HG03095 (cell line): Measurements from ENCODE around the gene CAMK2D.

Experiments
- ATAC-seq: cut with Tn5 transposase; IDR thresholded peaks from one replicate; pipeline ENCODE4 v1.9.1; 2021; ENCODE audit warnings: moderate library complexity; ENCODE audit not compliant: unreplicated experiment

CAMK2D gene

DNA sequence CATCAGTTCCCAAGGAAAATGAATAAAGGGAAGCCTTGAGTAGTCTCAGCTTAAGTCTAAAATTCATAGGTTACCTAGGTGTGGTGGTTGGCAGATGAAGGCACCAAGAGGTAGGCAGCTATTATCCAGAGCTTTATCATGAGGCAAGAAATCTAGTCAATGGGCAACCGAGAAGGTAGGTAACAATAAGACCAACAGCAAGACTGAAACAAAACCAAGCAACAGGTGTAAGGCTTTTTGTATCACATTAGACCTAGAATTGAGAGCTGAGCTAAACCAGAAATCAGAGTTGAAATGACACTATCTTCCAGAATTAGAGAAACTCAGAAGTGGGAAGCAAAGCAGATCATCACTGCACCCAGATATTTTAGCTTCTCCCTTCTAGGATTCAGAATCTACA, 117.1 kb downstream of the CAMK2D start:
- no peak for ATAC-seq

GRCh38 chr4:113643505-113643904, 118.0 kb downstream of the CAMK2D start:
- ATAC-seq, result no peak

DNA sequence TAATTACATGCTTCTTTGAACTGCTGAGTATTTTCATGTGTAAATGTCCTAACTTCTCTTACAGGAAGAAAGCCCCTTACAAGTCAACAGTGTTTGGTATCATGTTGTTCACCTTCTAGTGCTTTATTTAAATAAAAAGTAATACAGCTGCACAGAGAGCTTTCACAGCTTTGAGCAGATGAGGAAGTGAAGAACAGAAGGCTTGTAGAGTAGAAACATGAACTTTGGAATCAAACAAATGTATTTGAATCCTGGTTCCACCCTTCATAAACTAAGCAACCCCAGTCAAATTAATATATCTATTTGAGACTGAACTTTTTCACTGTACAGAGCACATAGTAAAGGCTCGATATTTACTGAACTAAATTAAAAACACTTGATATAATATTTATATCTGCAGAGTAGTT, 120.5 kb downstream of the CAMK2D start:
- peak; percentile 68 for ATAC-seq

DNA sequence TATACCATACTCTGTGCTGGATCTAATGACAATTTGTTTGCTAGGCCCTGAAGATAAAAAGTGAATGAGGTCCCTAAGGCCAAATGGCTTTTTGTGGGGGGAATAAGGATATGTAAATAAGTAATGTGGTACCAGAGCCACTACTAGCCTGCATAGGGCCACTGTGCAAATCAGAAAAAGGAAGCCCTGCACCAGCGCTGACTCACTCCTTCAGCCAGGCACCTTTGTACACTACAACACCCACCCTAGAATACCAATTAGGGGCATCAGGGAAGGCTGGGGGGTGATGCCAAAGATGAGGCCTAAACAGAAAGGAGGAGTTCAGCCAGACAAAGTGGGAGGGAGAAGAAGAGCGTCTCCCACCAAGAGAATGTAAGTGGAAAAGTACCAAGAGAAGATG, 122.2 kb downstream of the CAMK2D start:
- ATAC-seq, result no peak

GRCh38 chr4:113638562-113638832, 123.0 kb downstream of the CAMK2D start:
- ATAC-seq, result no peak

GRCh38 chr4:113637823-113638561, 123.5 kb downstream of the CAMK2D start:
- no peak for ATAC-seq

DNA sequence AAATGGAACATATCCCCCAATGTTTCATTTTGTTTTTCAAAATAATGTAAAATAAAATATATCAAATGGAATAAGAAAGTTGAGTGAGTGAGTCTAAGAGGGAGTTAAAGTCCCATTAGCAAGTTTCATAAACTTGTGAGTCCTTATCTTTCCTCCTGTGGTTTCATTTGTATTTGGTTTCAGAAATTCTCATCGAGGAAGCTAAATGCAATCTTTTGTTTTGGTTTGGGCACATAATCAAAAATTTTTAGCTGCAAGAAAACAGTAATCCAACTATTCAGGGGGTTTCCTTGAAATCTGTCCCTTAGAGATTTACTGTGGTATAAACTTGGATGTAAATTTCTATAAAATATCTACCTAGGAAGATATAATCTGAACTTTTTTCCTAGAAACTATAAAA, 124.2 kb downstream of the CAMK2D start:
- ATAC-seq, result no peak

- ATAC-seq, result no peak
These were observed 124.7 kb downstream of the CAMK2D start for GRCh38 chr4:113636877-113637276.

DNA sequence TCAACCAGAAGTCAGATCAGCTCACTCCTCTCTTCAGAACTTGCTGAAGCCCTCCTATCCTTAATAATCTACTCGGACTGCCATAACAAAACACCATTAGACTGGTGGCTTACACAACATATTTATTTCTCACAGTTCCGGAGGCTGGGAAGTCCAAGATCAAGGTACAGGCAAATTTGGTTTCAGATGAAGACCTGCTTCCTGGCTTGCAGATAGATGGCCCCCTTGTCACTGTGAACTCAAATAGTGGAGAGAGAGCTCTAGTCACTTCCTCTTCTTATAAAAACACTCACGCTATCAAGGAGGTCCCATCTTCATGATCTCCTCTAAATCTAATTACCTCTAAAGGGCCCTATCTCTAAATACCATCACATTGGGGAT, 125.1 kb downstream of the CAMK2D start:
- ATAC-seq, result peak; percentile 40

- ATAC-seq, result no peak
These were observed 125.7 kb downstream of the CAMK2D start for GRCh38 chr4:113635739-113636437.

- no peak for ATAC-seq
These were observed 127.2 kb downstream of the CAMK2D start for GRCh38 chr4:113634081-113634969.

DNA sequence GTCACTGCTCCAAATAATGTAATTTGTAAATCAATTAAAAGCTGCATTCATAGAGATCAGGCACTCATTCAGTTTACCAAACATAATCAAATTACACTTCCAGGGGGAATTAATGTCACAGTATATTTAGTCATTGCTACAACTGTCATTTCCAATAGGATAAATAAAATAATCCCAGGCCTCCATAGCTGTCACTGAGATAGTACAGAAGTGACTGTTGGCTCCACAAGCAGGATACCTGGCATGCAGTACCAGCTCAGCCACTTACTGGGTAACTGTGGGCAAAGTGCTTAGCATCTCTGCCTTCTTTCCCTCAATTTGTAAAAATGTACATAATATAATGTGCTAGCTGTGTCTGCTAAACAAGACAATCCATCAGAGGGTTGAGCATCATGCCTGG, 128.1 kb downstream of the CAMK2D start:
- no peak for ATAC-seq

GRCh38 chr4:113628711-113629110, 132.8 kb downstream of the CAMK2D start:
- no peak for ATAC-seq

GRCh38 chr4:113627321-113627720, 134.2 kb downstream of the CAMK2D start:
- no peak for ATAC-seq

GRCh38 chr4:113625902-113626301, 135.6 kb downstream of the CAMK2D start:
- ATAC-seq, result no peak

- ATAC-seq, result no peak
These were observed 138.2 kb downstream of the CAMK2D start for GRCh38 chr4:113623274-113623894.

DNA sequence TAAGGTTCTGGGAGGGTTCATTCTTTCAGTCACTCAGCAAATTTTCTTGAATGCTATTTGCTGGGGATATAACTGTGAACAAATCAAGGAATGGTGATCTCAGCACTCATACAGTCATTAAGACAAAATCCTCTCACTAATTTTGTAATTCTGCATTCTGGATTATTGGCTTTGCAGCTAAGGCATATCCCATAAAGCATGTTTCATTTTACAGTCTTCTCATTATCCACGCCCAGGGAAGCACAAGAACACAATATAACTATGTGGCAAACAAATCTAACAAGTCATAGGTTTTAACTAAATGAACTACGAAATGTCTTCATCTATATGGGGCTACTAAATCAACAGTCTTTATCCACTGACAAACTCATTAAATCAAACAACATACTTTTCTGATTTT, 139.9 kb downstream of the CAMK2D start:
- no peak for ATAC-seq

- no peak for ATAC-seq
These were observed 141.5 kb downstream of the CAMK2D start for GRCh38 chr4:113620032-113620431.

- ATAC-seq, result no peak
These were observed 142.0 kb downstream of the CAMK2D start for GRCh38 chr4:113619526-113619925.

DNA sequence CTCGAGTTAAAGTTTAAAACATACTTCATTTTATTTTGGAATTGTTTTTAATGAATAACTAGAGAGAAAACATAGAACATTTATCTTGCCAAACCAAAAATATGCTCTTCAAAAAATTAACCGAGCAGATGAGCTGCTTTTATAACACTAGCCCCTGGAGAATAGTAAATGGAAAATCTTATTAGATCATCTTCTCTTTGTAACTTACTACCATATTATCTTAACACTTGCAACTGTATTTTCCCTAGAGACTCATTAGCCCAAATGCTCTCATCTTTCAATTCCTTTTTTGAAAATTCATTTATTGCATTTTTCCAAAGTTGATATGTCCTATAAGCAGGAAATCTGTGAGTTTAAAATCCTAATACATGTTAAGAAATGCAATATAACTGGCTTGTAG, 143.3 kb downstream of the CAMK2D start:
- ATAC-seq, result no peak

DNA sequence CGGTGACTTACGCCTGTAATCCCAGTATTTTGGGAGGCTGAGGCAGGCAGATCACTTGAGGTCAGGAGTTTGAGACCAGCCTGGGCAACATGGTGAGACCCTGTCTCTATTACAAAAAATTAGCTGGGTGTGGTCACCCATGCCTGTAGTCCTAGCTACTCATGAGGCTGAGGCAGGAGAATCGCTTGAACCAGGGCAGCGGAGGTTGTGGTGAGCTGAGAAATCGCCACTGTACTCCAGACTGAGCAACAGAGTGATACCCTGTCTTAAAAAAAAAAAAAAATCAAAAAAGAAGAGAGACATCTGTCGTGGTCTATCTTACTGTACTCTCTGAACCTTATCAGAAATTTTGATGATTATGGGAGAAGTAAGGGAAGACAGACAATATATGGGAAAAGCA, 144.3 kb downstream of the CAMK2D start:
- ATAC-seq, result no peak
